DLD1 (cell line): ENCODE results near the gene TMEM9B.
"Not testable (repeated sequence)": the region's sequence is repeated elsewhere in the genome, so short reads cannot be mapped to it uniquely, and the experiment has no call there.

ENCODE experiments used
- in situ Hi-C: cut with HindIII; loops from 2 replicates; pipeline ENCODE4 v1.10.0; 2017; ENCODE audit warnings: low sequenced_read_pairs

The TMEM9B gene

GRCh38 chr11:8964324-8965320 is at the start of gene TMEM9B:
TSS of gene TMEM9B (minus strand) at chr11:8964442. CDS start at chr11:8964313, 129 bp downstream.
- in situ Hi-C loops: no loop called here

GRCh38 chr11:9013373-9013772 is 49.1 kb upstream of the TMEM9B start:
- in situ Hi-C loops: loop anchor here (5.0 kb wide), 1 partner anchor 129 kb away; no protein-coding TSS in a partner anchor

- in situ Hi-C loops: not testable (repeated sequence)
These were observed 45.3 kb upstream of the TMEM9B start for GRCh38 chr11:9009538-9009937.

- in situ Hi-C loops: no loop called here
These were observed 44.4 kb upstream of the TMEM9B start for GRCh38 chr11:9008661-9009060.

- in situ Hi-C loops: no loop called here
These were observed 43.8 kb upstream of the TMEM9B start for GRCh38 chr11:9008011-9008550.

- in situ Hi-C loops: no loop called here
These were observed 40.8 kb upstream of the TMEM9B start for GRCh38 chr11:9005087-9005486.

- in situ Hi-C loops: no loop called here
These were observed 40.1 kb upstream of the TMEM9B start for GRCh38 chr11:9004183-9004926.

GRCh38 chr11:9003573-9004182 is 39.4 kb upstream of the TMEM9B start, which contains the start of gene NRIP3:
TSS of gene NRIP3 (minus strand) at chr11:9004001. CDS start at chr11:9003935, 66 bp downstream.
- in situ Hi-C loops: no loop called here

- in situ Hi-C loops: no loop called here
These were observed 38.8 kb upstream of the TMEM9B start for GRCh38 chr11:9002920-9003572.

- in situ Hi-C loops: no loop called here
These were observed 37.5 kb upstream of the TMEM9B start for GRCh38 chr11:9001736-9002135.

- in situ Hi-C loops: no loop called here
These were observed 33.8 kb upstream of the TMEM9B start for GRCh38 chr11:8998017-8998416.

- in situ Hi-C loops: no loop called here
These were observed 33.2 kb upstream of the TMEM9B start for GRCh38 chr11:8997451-8997850.

- in situ Hi-C loops: no loop called here
These were observed 25.2 kb upstream of the TMEM9B start for GRCh38 chr11:8989453-8989852.

GRCh38 chr11:8988329-8989234 is 24.3 kb upstream of the TMEM9B start:
- in situ Hi-C loops: no loop called here

- in situ Hi-C loops: no loop called here
These were observed 23.2 kb upstream of the TMEM9B start for GRCh38 chr11:8987446-8987845.

- in situ Hi-C loops: not testable (repeated sequence)
These were observed 22.5 kb upstream of the TMEM9B start for GRCh38 chr11:8986772-8987171.

GRCh38 chr11:8985462-8985861 is 21.2 kb upstream of the TMEM9B start:
- in situ Hi-C loops: no loop called here

- in situ Hi-C loops: no loop called here
These were observed 19.3 kb upstream of the TMEM9B start for GRCh38 chr11:8983552-8983951.

GRCh38 chr11:8980485-8980884 is 16.2 kb upstream of the TMEM9B start:
- in situ Hi-C loops: no loop called here
